GM10248 (cell line): ENCODE data around the gene USP48.

Experiments used
- CTCF ChIA-PET: fragments of 300-600 bp; sonication (Branson Sonifier 250); formaldehyde crosslinking; extraction: SDS; loops from one replicate; lab custom pipeline; 2021; ENCODE audit warnings: antibody characterized with exemption; lab: Yijun Ruan, JAX
- POLR2A ChIA-PET: fragments of 350-650 bp; sonication (Branson Sonifier 250); formaldehyde crosslinking; extraction: SDS; loops from one replicate; lab custom pipeline; 2020; ENCODE audit warnings: antibody characterized with exemption; lab: Yijun Ruan, JAX
- DNase-seq: peaks from one replicate; pipeline ENCODE4 v3.0.0; 2012; ENCODE audit errors: extremely low spot score
- TF ChIP-seq, protein P1 (sequence below): IDR thresholded peaks from 2 replicates; pipeline ENCODE4 v1.5.1; 2012; ENCODE audit warnings: mild to moderate bottlenecking, low read depth; ENCODE audit errors: extremely low read depth, missing control alignments, control extremely low read depth

USP48 gene

DNA sequence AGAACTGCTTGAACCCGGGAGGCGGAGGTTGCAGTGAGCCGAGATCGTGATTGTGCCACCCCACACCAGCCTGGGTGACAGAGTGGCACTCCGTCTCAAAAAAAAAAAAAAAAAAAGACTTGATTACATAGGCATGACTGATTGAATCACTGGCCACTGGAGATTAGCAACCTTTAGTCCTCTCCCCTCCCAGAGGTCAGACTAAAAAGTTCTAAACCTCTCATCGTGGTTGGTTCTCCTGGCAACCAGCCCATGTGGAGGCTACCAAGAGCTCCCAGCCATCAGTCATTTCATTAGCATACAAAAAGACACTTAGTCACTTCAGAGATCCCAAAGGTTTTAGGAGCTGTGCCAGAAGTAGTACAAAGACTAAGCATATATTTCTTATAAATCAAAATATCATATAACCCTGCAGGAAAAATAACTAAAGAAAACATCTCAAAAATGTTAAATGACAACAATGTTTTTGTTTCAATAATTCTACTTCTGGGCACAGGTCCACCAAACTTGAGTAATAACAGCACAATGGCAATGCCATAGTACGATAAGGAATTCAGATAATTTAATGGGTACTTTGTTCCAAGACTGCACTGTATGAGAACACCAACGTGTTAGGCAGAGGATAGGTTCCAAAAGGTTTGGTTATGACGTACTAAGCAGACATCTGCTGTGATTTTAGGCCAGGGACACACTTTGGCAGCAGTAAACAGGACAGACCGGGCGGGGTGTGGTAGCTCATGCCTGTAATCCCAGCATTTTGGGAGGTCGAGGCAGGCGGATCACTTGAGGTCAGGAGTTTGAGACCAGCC lies 18.1 kb downstream of the USP48 start:
- no peak for DNase-seq
- TF ChIP-seq, protein P1, sequence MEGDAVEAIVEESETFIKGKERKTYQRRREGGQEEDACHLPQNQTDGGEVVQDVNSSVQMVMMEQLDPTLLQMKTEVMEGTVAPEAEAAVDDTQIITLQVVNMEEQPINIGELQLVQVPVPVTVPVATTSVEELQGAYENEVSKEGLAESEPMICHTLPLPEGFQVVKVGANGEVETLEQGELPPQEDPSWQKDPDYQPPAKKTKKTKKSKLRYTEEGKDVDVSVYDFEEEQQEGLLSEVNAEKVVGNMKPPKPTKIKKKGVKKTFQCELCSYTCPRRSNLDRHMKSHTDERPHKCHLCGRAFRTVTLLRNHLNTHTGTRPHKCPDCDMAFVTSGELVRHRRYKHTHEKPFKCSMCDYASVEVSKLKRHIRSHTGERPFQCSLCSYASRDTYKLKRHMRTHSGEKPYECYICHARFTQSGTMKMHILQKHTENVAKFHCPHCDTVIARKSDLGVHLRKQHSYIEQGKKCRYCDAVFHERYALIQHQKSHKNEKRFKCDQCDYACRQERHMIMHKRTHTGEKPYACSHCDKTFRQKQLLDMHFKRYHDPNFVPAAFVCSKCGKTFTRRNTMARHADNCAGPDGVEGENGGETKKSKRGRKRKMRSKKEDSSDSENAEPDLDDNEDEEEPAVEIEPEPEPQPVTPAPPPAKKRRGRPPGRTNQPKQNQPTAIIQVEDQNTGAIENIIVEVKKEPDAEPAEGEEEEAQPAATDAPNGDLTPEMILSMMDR, result no peak
- CTCF ChIA-PET, result interaction anchor here (1.1 to 4.2 kb wide), 4 partner anchors 9 to 18 kb away, joined by 3 to 19 read pairs (median 6); no protein-coding TSS in a partner anchor
- POLR2A ChIA-PET, result interaction anchor here (0.6 to 0.8 kb wide), 3 partner anchors 12 to 607 kb away, joined by 3 to 7 read pairs (median 3); partner anchors contain the start of gene USP48

DNA sequence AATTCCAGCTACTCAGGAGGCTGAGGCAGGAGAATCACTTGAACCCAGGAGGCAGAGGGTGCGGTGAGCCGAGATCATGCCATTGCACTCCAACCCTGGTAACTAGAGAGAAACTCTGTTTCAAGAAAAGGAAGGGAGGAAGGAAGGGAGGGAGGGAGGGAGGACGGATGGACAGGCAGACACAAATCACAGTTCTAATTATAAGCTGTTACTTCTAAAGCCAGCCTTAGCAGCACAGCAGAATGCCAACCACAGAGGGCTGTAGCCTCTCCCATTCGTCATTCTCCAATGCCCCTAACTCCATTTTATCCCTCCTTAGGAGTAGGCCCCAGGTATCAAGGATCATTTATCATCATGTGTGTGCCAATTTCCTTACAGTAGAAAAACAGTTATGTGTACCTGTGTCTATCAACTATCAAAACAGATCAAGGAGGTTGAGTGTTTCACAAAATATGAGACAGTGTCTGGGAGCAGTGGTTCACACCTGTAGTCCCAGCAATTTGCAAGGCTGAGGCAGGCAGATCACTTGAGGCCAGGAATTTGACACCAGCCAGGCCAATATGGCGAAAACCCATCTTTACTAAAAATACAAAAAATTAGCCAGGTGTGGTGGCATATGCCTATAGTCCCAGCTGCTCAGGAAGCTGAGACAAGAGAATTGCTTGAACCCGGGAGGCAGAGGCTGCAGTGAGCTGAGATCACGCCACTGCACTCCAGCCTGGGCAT lies 19.1 kb downstream of the USP48 start:
- no peak for DNase-seq
- POLR2A ChIA-PET, result interaction anchor here (0.6 kb wide), 1 partner anchor 608 kb away, joined by 3 read pairs; no protein-coding TSS in a partner anchor
- TF ChIP-seq, protein P1, result no peak
- CTCF ChIA-PET, result interaction anchor here (0.8 to 4.2 kb wide), 7 partner anchors 8 to 19 kb away, joined by 3 to 19 read pairs (median 4); partner anchors contain the start of gene USP48

DNA sequence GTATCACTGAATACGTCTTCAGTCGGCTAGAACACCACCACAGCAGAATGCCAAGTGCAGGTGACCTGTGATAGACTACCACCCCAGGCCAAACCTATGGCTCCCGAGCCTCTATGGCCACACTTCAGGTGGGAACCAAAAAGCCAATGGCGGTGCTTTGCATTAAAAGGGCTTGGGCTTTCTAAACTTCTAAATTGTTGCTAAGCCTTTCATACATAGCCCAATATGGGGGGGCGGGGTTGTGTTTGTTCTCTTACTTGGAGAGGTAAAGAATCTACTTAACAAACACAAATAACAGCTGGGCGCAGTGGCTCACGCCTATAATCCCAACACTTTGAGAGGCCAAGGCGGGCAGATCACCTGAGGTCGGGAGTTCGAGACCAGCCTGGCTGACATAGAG lies 19.7 kb downstream of the USP48 start:
- CTCF ChIA-PET, result interaction anchor here (0.8 to 3.7 kb wide), 5 partner anchors 10 to 19 kb away, joined by 3 to 18 read pairs (median 4); partner anchors contain the start of gene USP48
- DNase-seq, result no peak
- POLR2A ChIA-PET, result interaction anchor here (1.4 kb wide), 1 partner anchor 19 kb away, joined by 8 read pairs; the partner anchor contains the start of gene USP48
- TF ChIP-seq, protein P1, result no peak

DNA sequence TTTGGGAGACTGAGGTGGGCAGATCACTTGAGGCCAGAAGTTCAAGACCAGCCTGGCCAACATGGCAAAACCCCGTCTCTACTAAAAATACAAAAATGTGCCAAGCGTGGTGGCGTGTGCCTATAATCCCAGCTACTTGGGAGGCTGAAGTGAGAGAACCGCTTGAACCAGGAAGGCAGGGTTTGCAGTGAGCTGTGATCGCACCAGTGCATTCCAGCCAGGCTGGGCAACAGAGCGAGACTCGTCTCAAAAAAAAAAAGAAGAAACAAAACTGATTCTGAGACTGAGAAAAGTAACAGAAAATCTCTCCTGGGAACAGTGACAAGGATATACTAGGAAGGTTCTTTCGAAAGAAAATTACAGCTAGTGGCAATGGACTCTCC lies 20.9 kb downstream of the USP48 start:
- TF ChIP-seq, protein P1, result no peak
- ChIA-PET CTCF (interaction anchor here (1.0 to 3.7 kb wide), 4 partner anchors 10 to 21 kb away, joined by 4 to 18 read pairs (median 6); partner anchors contain the start of gene USP48), POLR2A (interaction anchor here (0.5 to 1.4 kb wide), 5 partner anchors 9 to 992 kb away, joined by 3 to 8 read pairs (median 6); partner anchors contain the start of gene USP48)
- no peak for DNase-seq

DNA sequence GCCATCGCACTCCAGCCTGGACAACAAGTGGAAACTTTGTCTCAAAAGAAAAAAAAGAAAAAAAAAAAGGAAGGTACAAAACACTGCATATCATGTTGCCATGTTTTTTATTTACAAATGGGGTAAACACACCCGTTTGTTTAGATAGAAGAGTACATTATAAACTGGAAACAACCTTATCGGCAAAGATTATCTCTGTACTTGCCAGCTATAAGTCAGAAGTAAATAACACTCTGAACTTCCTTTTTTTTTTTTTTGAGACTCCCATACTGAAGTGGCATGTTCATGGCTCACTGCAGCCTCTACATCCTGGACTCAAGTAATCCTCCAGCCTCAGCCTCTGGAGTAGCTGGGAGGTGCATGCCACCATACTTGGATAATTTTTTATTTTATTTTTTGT lies 21.9 kb downstream of the USP48 start:
- no peak for DNase-seq
- ChIA-PET POLR2A (interaction anchor here (0.6 to 0.9 kb wide), 3 partner anchors 10 to 263 kb away, joined by 3 to 4 read pairs (median 3); no protein-coding TSS in a partner anchor), CTCF (interaction anchor here (0.7 to 3.7 kb wide), 4 partner anchors 9 to 21 kb away, joined by 3 to 18 read pairs (median 5); partner anchors contain the start of gene USP48)
- TF ChIP-seq, protein P1, result no peak

DNA sequence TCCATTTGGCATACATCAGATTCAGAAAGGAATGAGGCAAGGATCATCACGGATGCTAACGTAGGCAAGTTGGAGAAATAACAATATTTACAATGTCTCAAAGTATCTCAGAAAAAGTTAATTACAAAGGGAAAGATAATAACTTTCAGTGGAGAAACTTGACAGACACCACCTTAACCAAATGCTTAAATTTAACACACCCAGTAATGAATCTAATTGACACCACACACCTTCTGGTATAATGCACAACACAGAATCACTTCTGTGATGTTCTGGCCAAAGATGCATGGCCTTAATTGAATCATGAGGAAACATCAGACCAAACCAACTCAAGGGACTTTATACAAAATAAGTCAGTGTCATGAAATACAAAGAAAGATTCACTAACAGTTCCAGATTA lies 23.1 kb downstream of the USP48 start:
- TF ChIP-seq, protein P1, result no peak
- ChIA-PET POLR2A (interaction anchor here (0.7 kb wide), 1 partner anchor 1512 kb away, joined by 9 read pairs; no protein-coding TSS in a partner anchor), CTCF (no interaction called here)
- DNase-seq, result no peak
